ENCODE data around the gene HLCS. TPM values are rescaled to one million over a fixed set of nuclear protein-coding genes. Genes with fewer than 3 reads are reported as not detected.

HLCS gene
- total RNA-seq, 6 experiments from 2014 or later: 12.6 to 19.1 (median 16.0) TPM

- intact Hi-C loops (cut with DNase I): no loop called here
- no peak for ATAC-seq
These were observed 166.6 kb downstream of the HLCS start for GRCh38 chr21:36799869-36800268.

GRCh38 chr21:36798491-36798890 lies 168.0 kb downstream of the HLCS start:
- no peaks in the 10 kb centered on the region for H3K27me3 ChIP-seq
- TF ChIP-seq, protein P1, sequence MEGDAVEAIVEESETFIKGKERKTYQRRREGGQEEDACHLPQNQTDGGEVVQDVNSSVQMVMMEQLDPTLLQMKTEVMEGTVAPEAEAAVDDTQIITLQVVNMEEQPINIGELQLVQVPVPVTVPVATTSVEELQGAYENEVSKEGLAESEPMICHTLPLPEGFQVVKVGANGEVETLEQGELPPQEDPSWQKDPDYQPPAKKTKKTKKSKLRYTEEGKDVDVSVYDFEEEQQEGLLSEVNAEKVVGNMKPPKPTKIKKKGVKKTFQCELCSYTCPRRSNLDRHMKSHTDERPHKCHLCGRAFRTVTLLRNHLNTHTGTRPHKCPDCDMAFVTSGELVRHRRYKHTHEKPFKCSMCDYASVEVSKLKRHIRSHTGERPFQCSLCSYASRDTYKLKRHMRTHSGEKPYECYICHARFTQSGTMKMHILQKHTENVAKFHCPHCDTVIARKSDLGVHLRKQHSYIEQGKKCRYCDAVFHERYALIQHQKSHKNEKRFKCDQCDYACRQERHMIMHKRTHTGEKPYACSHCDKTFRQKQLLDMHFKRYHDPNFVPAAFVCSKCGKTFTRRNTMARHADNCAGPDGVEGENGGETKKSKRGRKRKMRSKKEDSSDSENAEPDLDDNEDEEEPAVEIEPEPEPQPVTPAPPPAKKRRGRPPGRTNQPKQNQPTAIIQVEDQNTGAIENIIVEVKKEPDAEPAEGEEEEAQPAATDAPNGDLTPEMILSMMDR (IDR thresholded peaks at IDR 0.05): no peak
- TF ChIP-seq POLR2A (IDR thresholded peaks at IDR 0.05): no peak
- no peaks in the 10 kb centered on the region for H3K36me3 ChIP-seq
- no peak overlapping the region for H3K27ac ChIP-seq
- no peak overlapping the region for H3K4me3 ChIP-seq
- no peaks in the 10 kb centered on the region for H3K4me1 ChIP-seq
- intact Hi-C loops (cut with DNase I): no loop called here
- H3K9me3 ChIP-seq: no peaks in the 10 kb centered on the region
- no peak for DNase-seq
- ATAC-seq: no peak

More at GRCh38 chr21:36799869-36800268, 166.6 kb downstream of the HLCS start:
- H3K36me3 ChIP-seq: no peaks in the 10 kb centered on the region
- no peak for TF ChIP-seq POLR2A (IDR thresholded peaks at IDR 0.05)
- TF ChIP-seq, protein P1 (IDR thresholded peaks at IDR 0.05): no peak
- no peak overlapping the region for H3K27ac ChIP-seq
- no peaks in the 10 kb centered on the region for H3K4me1 ChIP-seq
- no peaks in the 10 kb centered on the region for H3K9me3 ChIP-seq
- WGBS (ENCODE audit: insufficient coverage, low coverage, low lambda C conversion rate, missing lambda C conversion rate): 92% methylated on average over 5 of the region's 5 CpGs
- H3K4me3 ChIP-seq: no peak overlapping the region
- DNase-seq: no peak
- no peaks in the 10 kb centered on the region for H3K27me3 ChIP-seq

DNA sequence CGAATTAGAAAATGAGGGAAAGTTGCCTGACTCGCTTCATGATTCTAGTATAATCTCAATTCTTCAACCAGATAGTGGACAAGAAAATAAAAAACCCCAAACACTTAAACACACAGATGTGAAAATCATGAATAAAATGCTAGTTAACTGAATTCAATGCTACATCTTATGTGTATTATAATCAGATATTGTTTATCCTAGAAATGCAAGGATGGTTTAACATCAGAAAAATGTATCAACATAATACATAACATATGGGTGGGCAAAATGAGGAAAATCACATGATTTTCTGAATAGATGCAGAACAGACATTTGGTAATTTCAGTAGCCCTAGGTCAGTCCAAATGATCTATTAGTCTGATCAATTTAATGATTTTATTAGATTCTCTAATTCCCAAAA lies 170.4 kb downstream of the HLCS start:
- DNase-seq (no peak), ATAC-seq (no peak)
- TF ChIP-seq, protein P1 (IDR thresholded peaks at IDR 0.05): no peak
- no peak for TF ChIP-seq POLR2A (IDR thresholded peaks at IDR 0.05)
- no peaks in the 10 kb centered on the region for H3K36me3 ChIP-seq
- H3K27ac ChIP-seq: no peak overlapping the region
- intact Hi-C loops (cut with DNase I): no loop called here
- H3K9me3 ChIP-seq: no peaks in the 10 kb centered on the region
- WGBS (ENCODE audit: insufficient coverage, low coverage, low lambda C conversion rate, missing lambda C conversion rate): 83% methylated on average over 2 of the region's 2 CpGs
- no peaks in the 10 kb centered on the region for H3K27me3 ChIP-seq
- H3K4me1 ChIP-seq: no peaks in the 10 kb centered on the region
- no peak overlapping the region for H3K4me3 ChIP-seq

DNA sequence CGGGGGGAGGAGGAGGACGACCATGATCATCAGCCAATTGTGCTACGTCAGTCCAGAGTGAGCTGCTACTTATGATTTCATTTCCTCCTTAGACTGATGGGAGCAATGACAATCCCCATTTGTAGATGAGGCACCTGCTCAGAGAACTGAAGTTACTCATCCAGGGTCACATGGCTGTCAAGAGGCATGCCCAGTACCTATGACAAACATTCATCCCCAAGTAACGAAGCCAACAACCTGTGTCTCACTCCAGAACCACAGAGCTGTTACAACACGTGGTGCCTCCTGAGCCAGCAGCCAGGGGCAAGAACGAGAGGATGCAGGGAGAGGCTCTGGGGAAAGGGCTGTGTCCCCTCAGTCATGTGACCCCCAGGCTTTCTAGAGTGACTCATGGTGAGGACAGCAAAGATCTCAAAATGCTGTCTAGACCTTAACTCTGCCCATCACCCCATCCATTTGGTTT lies 173.9 kb downstream of the HLCS start:
- H3K4me1 ChIP-seq: no peaks in the 10 kb centered on the region
- 89% methylated on average over 3 of the region's 6 CpGs for WGBS (ENCODE audit: insufficient coverage, low coverage, low lambda C conversion rate, missing lambda C conversion rate)
- H3K27ac ChIP-seq: no peak overlapping the region
- ATAC-seq (peak in 1 of 4 donors; percentile 52), DNase-seq (no peak)
- TF ChIP-seq POLR2A (IDR thresholded peaks at IDR 0.05): no peak
- TF ChIP-seq, protein P1 (IDR thresholded peaks at IDR 0.05): no peak
- intact Hi-C loops (cut with DNase I): no loop called here
- H3K9me3 ChIP-seq: no peaks in the 10 kb centered on the region
- no peaks in the 10 kb centered on the region for H3K27me3 ChIP-seq
- no peaks in the 10 kb centered on the region for H3K36me3 ChIP-seq
- H3K4me3 ChIP-seq: no peak overlapping the region

Data from right lobe of liver (tissue), 6 donors.